Stimulated activated CD8-positive, alpha-beta memory T cell treated with anti-CD3 and anti-CD28 coated beads, Interleukin-4, amount 100 ng/mL, for 24 hours (primary cell): Measurements from ENCODE around the gene SLC9A8.

ENCODE experiments used
- DNase-seq: peaks from one replicate; pipeline ENCODE4 v3.0.0-alpha.2; 2020; ENCODE audit warnings: low read depth

The SLC9A8 gene

DNA sequence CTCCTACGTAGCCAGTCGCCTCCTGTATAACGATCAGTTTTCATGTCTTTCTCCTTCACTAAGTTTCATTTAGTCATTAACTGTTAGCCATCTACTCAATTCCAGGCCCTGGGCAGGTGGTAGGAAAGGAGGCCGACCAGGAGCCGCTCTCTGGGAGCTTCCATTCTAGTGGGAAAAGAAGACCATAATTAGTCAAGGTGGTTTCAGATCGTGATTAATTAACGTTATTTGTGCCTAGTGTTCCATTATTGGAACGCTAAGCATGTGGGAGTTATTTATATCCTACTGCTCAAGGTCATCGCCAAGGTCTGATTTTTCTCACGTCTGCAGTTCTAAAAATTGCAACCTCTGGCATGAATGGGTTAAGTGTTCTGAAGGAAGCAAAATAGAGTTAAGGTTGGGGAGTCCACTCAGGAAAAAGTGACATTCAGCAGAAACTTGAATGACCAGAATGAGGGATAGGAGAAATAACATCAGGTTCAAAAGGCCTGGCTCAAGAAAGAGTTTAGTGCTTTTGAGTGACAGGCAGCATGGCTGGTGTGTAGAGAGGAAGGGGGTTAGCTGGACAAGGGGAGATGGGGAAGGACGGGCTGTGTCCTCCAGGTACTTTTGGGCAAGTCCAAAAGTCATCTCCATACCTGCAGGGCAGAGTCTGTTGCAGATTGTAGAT is 812 bp downstream of the SLC9A8 start:
- DNase-seq = no peak

GRCh38 chr20:49814057-49814694 is 1.5 kb downstream of the SLC9A8 start:
- DNase-seq = no peak

GRCh38 chr20:49818816-49819215 is 6.2 kb downstream of the SLC9A8 start:
- no peak for DNase-seq

- DNase-seq = no peak
Measured at GRCh38 chr20:49819702-49820101, 7.1 kb downstream of the SLC9A8 start.

DNA sequence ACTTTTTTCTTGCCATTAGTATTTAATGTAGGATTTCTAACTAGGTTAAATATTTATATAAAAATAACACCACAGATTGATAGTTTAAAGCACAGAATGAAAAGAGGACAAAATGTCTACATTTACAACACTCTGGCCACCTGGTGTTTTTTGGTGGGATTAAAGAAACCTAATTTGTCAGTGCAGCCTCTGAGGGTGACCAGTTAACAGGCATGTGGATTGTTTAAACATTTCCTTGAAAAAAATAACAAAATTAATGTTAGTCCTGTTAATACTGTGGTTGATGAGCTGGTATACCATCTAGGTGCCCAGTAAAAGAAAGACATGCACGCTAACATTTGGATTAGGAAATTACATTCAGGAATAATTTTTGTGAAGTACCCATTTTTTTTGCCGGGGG is 8.8 kb downstream of the SLC9A8 start:
- no peak for DNase-seq

DNA sequence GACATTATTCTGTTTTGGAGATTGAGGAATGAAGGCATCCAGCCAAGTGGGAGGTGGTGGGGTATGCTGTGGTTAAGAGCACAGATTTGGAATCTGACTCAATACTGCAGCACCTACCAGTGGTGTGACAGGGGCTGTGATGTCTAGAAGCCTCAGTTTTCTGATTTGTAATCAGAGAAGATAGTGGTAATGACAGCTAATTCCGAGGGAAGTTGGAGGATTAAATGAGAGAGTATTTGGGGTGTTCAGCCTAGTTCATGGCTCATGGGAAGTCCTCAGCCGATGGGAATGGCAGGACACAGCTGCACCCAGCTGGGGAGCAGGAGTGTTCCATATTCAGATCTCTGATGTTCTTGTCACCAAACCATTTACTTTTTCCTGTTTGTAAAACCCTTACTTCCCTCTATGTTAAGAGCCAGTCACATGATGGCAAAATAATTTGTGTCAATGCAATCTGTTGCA is 9.3 kb downstream of the SLC9A8 start:
- no peak for DNase-seq

GRCh38 chr20:49823152-49823847 is 10.7 kb downstream of the SLC9A8 start:
- no peak for DNase-seq

GRCh38 chr20:49824206-49824605 is 11.6 kb downstream of the SLC9A8 start:
- DNase-seq = no peak

DNA sequence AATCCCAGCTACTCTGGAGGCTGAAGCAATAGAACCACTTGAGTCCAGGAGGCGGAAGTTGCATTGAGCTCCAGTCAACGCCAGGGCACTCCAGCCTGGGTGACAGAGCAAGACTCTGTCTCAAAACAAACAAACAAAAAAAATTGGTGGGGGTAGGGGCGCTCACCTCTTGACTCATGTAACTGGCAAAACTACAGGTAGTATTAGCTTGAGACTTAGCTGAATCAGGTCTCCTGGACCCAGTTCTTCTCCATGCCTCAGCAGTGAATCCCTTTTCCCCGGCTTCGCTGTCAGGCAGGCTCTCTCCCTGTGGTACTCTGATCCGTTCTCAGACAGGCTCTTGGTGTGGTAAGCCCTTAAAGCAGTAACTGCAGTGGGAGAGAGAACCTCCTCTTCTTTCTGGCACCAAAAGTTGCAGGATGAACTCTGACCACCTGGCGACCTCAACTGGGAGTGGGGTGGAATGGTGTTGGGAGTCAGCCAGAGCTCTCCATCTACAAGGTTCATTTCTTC is 12.9 kb downstream of the SLC9A8 start:
- DNase-seq = no peak

GRCh38 chr20:49831022-49831769 is 18.6 kb downstream of the SLC9A8 start:
- no peak for DNase-seq

DNA sequence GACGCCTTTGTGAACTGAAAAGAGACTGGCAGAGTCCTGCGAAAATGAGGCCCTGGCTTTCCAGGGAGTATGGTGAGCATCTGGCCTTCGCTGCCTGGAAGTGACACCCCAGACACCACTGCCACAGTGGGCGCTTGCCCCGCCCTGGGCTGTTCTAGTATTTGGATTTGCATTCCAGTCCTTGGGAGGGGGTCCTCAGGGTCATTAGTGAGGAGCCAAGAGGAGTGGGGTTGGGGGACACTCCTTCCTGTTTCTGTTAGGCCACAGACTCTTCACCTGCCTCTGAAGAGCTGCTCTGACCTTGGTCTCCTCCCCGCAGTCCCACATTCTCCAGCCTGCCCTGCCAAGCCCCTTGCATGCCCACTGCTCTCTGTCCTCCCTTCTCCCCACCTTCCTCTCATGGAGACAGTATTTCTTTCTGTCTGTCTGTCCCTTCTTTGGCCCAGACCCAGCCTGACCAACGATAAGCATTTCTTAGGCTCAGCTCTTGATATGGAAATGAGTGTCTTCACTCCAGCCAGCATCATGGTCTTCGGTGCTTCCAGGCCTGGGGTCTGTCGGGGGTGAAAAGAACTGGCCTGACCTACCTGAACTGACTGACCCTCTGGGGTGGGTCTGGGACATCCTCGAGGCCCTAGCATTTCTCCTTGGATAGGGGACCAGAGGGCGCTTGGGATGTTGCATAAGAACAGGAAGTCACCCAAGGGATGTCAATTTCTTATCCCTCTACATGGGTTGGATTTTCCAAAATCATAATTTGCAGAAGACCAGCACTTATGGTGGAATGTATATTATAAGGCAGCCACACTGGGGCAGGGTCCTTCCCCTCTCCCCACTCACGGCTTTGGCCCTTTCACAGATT is 19.4 kb downstream of the SLC9A8 start:
- DNase-seq = no peak

GRCh38 chr20:49832632-49833327 is 20.2 kb downstream of the SLC9A8 start:
- DNase-seq = no peak

- no peak for DNase-seq
Measured at GRCh38 chr20:49833483-49833882, 20.9 kb downstream of the SLC9A8 start.

GRCh38 chr20:49835031-49835430 is 22.4 kb downstream of the SLC9A8 start:
- no peak for DNase-seq

DNA sequence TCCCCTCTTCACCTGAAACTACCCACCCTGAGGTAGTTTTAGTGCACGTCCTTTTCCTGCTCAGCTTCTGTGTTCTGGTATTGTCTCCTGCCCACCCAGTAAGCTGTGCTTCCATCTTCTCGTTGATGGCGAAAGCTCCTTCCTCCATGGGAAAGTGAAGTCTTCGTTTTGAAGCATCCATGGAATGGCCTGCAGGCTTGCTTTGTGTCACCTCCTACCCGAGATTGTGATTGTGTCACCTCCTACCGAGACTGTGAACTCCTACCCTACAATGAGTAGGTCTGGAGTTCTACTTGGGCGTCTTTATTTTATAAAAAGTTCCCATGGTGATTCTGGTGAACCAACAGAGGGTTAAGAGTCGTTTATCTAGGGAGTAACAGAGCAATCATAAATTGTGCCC is 25.9 kb downstream of the SLC9A8 start:
- DNase-seq = no peak

DNA sequence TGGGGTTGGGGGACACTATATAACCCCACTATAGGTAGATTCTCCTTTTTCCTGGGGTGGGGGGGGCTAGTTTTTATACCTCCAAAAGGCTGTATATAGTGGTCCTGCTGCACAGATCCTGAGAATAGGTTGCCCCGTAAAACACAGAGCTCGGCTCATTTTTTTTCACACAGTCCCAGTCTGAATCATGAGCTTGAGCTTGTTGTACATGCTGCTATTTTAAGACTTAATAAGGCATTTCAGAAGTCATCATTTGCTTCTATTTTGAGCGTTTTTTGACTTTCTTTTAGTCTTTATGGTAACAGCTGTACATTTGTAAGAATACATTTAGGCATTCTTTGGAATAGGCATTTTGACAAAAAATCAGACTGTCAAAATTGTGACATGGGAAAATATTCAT is 30.5 kb downstream of the SLC9A8 start:
- DNase-seq = no peak

GRCh38 chr20:49843770-49844380 is 31.2 kb downstream of the SLC9A8 start:
- no peak for DNase-seq

DNA sequence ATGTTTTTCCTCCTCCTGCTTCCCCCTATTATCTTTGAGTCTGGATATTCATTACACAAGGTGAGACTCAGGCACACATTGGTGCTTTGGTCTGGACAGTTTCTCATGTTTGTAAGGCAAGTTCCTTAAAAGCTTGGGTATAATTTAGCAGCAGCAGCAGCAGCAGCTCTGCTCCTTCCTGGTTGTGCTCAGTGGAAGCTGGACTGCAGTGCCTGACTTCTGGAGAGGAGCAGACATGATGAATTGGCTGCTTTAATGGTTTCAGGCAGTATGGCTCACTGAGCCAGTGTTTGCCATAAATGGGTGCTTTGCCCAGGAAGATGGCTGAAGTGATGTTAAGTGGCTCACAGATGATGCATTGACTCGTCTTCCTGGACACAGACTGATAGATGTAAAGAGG is 32.4 kb downstream of the SLC9A8 start:
- DNase-seq = no peak

GRCh38 chr20:49846206-49846807 is 33.7 kb downstream of the SLC9A8 start:
- DNase-seq = peak; percentile 15
